Measurements from ENCODE around the gene RSKR. TPM values are rescaled to one million over a fixed set of nuclear protein-coding genes. Genes with fewer than 3 reads are reported as not detected.

The RSKR gene
- total and polyA plus RNA-seq, 2 of the 4 experiments (the other 2 are of a cell fraction), result 2.2 to 6.8 TPM

- Histone ChIP-seq H2BK20ac (ENCODE audit: low read depth, low read length) (no peak overlapping the region), H2AK9ac (replicated peaks; ENCODE audit: low read depth, low read length, poor library complexity) (no peak overlapping the region), H3K79me1 (ENCODE audit: low read depth in 1 of 2, low read length in 2 of 2) (peaks cover 29 to 52% of the 10 kb centered on the region in 2 experiments), H3K9me1 (ENCODE audit: insufficient read depth, low read length) (peaks cover 3% of the 10 kb centered on the region; the same call in 1 of the 2 replicates), H2AFZ (replicated peaks; ENCODE audit: low read length, poor library complexity) (no peak overlapping the region), H3K36me3 (ENCODE audit: control insufficient read depth, insufficient read depth, low read length) (peaks cover 23% of the 10 kb centered on the region), H3K18ac (ENCODE audit: low read depth, low read length) (no peak overlapping the region), H3K56ac (ENCODE audit: extremely low read depth, insufficient read depth, low read length) (no peak overlapping the region), H3K23ac (ENCODE audit: low read depth, low read length) (no peak overlapping the region), H2BK15ac (ENCODE audit: low read depth, low read length) (no peak overlapping the region), H4K20me1 (ENCODE audit: insufficient read depth, low read length) (no peaks in the 10 kb centered on the region), H3K27me3 (ENCODE audit: control insufficient read depth, insufficient read depth, low read length) (no peaks in the 10 kb centered on the region), H3K4ac (ENCODE audit: low read depth, low read length) (no peak overlapping the region), H4K91ac (ENCODE audit: insufficient read depth, low read depth, low read length) (no peak overlapping the region), H3K9ac (ENCODE audit: low read depth, low read length) (no peak overlapping the region), H3K4me2 (ENCODE audit: low read depth, low read length) (no peak overlapping the region), H2BK120ac (ENCODE audit: low read depth, low read length) (no peak overlapping the region), H3K14ac (replicated peaks; ENCODE audit: low read depth, low read length) (no peak overlapping the region), H3K4me1 (ENCODE audit: control insufficient read depth, insufficient read depth, low read length) (no peaks in the 10 kb centered on the region), H3K9me3 (ENCODE audit: control insufficient read depth, insufficient read depth, low read length) (no peaks in the 10 kb centered on the region), H3K4me3 (ENCODE audit: insufficient read depth, low read depth, low read length) (no peak overlapping the region), H4K8ac (ENCODE audit: low read depth in 2 of 2, low read length in 2 of 2) (no peak overlapping the region), H2BK5ac (ENCODE audit: low read depth, low read length, poor library complexity, severe bottlenecking) (no peak overlapping the region), H2AK5ac (ENCODE audit: low read depth, low read length) (no peak overlapping the region), H4K5ac (ENCODE audit: low read depth, low read length) (no peak overlapping the region), H3K27ac (ENCODE audit: insufficient read depth, low read length) (no peak overlapping the region)
- ChIA-PET POLR2A (ENCODE audit: unreplicated experiment) (no interaction called here), CTCF (no interaction called here)
- no peak for TF ChIP-seq RAD21 (IDR thresholded peaks at IDR 0.05; ENCODE audit: low read length)
- no peak for TF ChIP-seq ELK1 (IDR thresholded peaks at IDR 0.05; ENCODE audit: borderline replicate concordance, low read depth, low read length)
- TF ChIP-seq SMC3 (IDR thresholded peaks at IDR 0.05; ENCODE audit: low read depth, low read length), result no peak
- no peak for TF ChIP-seq MAFK (IDR thresholded peaks at IDR 0.05; ENCODE audit: low read depth, low read length)
- TF ChIP-seq MAZ (IDR thresholded peaks at IDR 0.05; ENCODE audit: borderline replicate concordance, low read depth, low read length), result no peak
- TF ChIP-seq CEBPB (IDR thresholded peaks at IDR 0.05; ENCODE audit: low read depth, low read length), result no peak
- no peak for TF ChIP-seq BHLHE40 (IDR thresholded peaks at IDR 0.05; ENCODE audit: low read depth, low read length)
- TF ChIP-seq CHD1 (IDR thresholded peaks at IDR 0.05; ENCODE audit: low read depth, low read length), result no peak
- no peak for TF ChIP-seq USF2 (IDR thresholded peaks at IDR 0.05; ENCODE audit: low read depth, low read length)
- no peak for TF ChIP-seq POLR2A (IDR thresholded peaks at IDR 0.05; ENCODE audit: low read depth, low read length)
- no peak for TF ChIP-seq MXI1 (IDR thresholded peaks at IDR 0.05; ENCODE audit: borderline replicate concordance, low read depth, low read length)
- TF ChIP-seq NFE2L2 (IDR thresholded peaks at IDR 0.05; ENCODE audit: low read depth, low read length), result no peak
- TF ChIP-seq FOS (IDR thresholded peaks at IDR 0.05; ENCODE audit: low read depth, low read length), result no peak
- intact Hi-C loops (cut with micrococcal nuclease) (no loop called here), dilution Hi-C loops (cut with HindIII; ENCODE audit: low sequenced_read_pairs, unreplicated experiment) (no loop called here), in situ Hi-C loops (cut with MboI; ENCODE audit: low sequenced_read_pairs) (no loop called here)
- no CpG with 5 or more reads among the region's 4 CpGs for WGBS, 2 experiments (ENCODE audit: extremely low coverage in 2 of 2, insufficient read length in 1 of 2)
- no TSS peak for BruUV-seq (replicated peaks)
- ATAC-seq (ENCODE audit: low read depth) (no peak), DNase-seq (no peak)
Observed at GRCh38 chr17:28592260-28592659, 21.7 kb downstream of the RSKR start.
